Ovary (tissue), 9 donors: Measurements from ENCODE around the gene TUB. TPM values are rescaled to one million over a fixed set of nuclear protein-coding genes. Genes with fewer than 3 reads are reported as not detected.

ENCODE experiments used
- DNase-seq, 5 donors: peaks; one replicate each; pipeline ENCODE4 v3.0.0-alpha.2; 2019 to 2020
- H3K27ac ChIP-seq, 2 donors: fragments of 200-600 bp; one replicate each; pipeline versions ENCODE4 v1.5.1 to v1.8.0; 2019 to 2022
- H3K27me3 ChIP-seq: fragments of 200-600 bp; one replicate; pipeline ENCODE4 v1.8.0; 2022
- H3K36me3 ChIP-seq: fragments of 200-600 bp; sonication (generic); one replicate; pipeline ENCODE4 v1.5.1; 2019
- H3K4me1 ChIP-seq: one replicate; pipeline ENCODE4 v1.8.1; 2013; ENCODE audit warnings: mild to moderate bottlenecking, moderate library complexity; ENCODE audit not compliant: insufficient read depth
- H3K4me3 ChIP-seq: fragments of 200-600 bp; sonication (generic); one replicate; pipeline ENCODE4 v1.5.1; 2017
- H3K9me3 ChIP-seq, 2 donors: fragments of 200-600 bp in 1 of 2; sonication (generic) in 1 of 2; one replicate each; pipeline versions ENCODE4 v1.5.1 to v1.8.1; 2013 to 2019; ENCODE audit warnings: mild to moderate bottlenecking in 1 of 2, moderate library complexity in 1 of 2
- EP300 ChIP-seq: sonication (generic); formaldehyde crosslinking; IDR thresholded peaks from one replicate; pipeline ENCODE4 v1.6.1; 2017; ENCODE audit warnings: antibody characterized with exemption
- POLR2A ChIP-seq: fragments of 450-650 bp; IDR thresholded peaks from one replicate; pipeline ENCODE4 v1.6.1; 2017; ENCODE audit warnings: antibody characterized with exemption, mild to moderate bottlenecking, moderate library complexity
- WGBS, 3 donors: extraction: QIAGEN DNeasy Blood & Tissue Kit in 1 of 3; methylation state at CpG; one replicate each; pipeline versions ENCODE4 v1.1.5 to v1.1.7; 2013 to 2017; 5-methylcytosine and 5-hydroxymethylcytosine counted together
- intact Hi-C, 4 donors: fragments of 100-400 bp; cut with DNase I; formaldehyde crosslinking; loops; one replicate each; pipeline versions ENCODE4 v1.11.0 to v1.15.1; 2022 to 2023
- polyA plus RNA-seq, 2 donors: library from polyadenylated mRNA; stranded (reverse); fragments of 200-250 nt in 1 of 2; fragments of 350-450 nt in 1 of 2; fragmentation: Illumina TruSeq in 1 of 2; extraction: RNeasy Lipid Tissue Mini Kit (QIAGEN cat#74804) in 1 of 2; gene quantifications; one replicate each; pipeline ENCODE4 v1.2.3, GENCODE V29; 2013 to 2014
- total RNA-seq, 7 donors: library from RNA; depleted of rRNA in 2 of 7; stranded (reverse); fragments of >200 nt in 2 of 7; fragmentation: NEBNext Ultra II Directional in 3 of 7; extraction: Animal tissue kit (Norgen Biotek cat#: 25700) in 3 of 7; gene quantifications; one replicate each; pipeline versions ENCODE4 v1.1.0 to v1.2.4, GENCODE V29; 2016 to 2023
- TF ChIP-seq, protein P1 (sequence below), 3 donors: fragments of 450-650 bp in 2 of 3; fragments of 200-600 bp in 1 of 3; IDR thresholded peaks; one replicate each; pipeline versions ENCODE4 v1.5.1 to v1.8.0; 2016 to 2022; ENCODE audit warnings: antibody characterized with exemption in 3 of 3, mild to moderate bottlenecking in 1 of 3
- donor health status: DM: no; HTN: no; CAD: no; lungs with moderate emphysema.
- donor health status: DM: no; HTN: no; CAD: no.
- donor health status: Bipolar disorder and iron deficiency.
- donor health status: DM: yes; HTN: yes; CAD: no.
- donor health status: DM: no; HTN: no; CAD: no.
- donor health status: DM: yes; HTN: yes; CAD: no.

TUB gene
- total and polyA plus RNA-seq, 9 donors, result 7.2 to 33.4 (median 22.3) TPM

DNA sequence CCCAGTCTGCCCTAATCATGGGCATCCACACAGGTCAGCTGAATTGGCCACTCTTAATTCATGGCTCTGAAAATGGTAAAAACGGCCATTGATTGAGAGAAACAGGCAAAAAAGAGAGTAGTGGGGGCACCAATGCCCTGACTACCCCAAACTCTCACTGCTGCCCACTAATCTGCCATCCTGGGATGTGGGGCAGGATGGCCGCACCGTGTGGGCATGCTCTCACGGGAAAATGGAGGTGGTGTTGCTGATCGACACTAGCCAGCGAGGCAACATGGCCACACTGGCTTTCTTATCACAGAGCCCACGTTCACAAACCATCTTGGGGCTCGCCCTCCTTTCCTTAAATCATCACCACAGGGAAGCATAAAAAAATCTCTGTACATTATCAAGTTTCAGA, 11.2 kb upstream of the TUB start:
- TF ChIP-seq, protein P1, sequence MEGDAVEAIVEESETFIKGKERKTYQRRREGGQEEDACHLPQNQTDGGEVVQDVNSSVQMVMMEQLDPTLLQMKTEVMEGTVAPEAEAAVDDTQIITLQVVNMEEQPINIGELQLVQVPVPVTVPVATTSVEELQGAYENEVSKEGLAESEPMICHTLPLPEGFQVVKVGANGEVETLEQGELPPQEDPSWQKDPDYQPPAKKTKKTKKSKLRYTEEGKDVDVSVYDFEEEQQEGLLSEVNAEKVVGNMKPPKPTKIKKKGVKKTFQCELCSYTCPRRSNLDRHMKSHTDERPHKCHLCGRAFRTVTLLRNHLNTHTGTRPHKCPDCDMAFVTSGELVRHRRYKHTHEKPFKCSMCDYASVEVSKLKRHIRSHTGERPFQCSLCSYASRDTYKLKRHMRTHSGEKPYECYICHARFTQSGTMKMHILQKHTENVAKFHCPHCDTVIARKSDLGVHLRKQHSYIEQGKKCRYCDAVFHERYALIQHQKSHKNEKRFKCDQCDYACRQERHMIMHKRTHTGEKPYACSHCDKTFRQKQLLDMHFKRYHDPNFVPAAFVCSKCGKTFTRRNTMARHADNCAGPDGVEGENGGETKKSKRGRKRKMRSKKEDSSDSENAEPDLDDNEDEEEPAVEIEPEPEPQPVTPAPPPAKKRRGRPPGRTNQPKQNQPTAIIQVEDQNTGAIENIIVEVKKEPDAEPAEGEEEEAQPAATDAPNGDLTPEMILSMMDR (IDR thresholded peaks at IDR 0.05), result no peak
- TF ChIP-seq POLR2A (no peak), EP300 (no peak)
- H3K27me3 ChIP-seq, result no peaks in the 10 kb centered on the region
- H3K4me3 ChIP-seq, result no peak overlapping the region
- DNase-seq, result no peak
- H3K9me3 ChIP-seq, result no peaks in the 10 kb centered on the region
- no peaks in the 10 kb centered on the region for H3K36me3 ChIP-seq
- 79 to 85% (median 81%) methylated on average over 8 of the region's 8 CpGs for WGBS, 3 donors
- H3K4me1 ChIP-seq, result peaks cover 10% of the 10 kb centered on the region
- no peak overlapping the region for H3K27ac ChIP-seq
- intact Hi-C loops, result loop anchor here in 1 of 4 donors (5.0 kb wide), 1 partner anchor 37 kb away; no protein-coding TSS in a partner anchor

DNA sequence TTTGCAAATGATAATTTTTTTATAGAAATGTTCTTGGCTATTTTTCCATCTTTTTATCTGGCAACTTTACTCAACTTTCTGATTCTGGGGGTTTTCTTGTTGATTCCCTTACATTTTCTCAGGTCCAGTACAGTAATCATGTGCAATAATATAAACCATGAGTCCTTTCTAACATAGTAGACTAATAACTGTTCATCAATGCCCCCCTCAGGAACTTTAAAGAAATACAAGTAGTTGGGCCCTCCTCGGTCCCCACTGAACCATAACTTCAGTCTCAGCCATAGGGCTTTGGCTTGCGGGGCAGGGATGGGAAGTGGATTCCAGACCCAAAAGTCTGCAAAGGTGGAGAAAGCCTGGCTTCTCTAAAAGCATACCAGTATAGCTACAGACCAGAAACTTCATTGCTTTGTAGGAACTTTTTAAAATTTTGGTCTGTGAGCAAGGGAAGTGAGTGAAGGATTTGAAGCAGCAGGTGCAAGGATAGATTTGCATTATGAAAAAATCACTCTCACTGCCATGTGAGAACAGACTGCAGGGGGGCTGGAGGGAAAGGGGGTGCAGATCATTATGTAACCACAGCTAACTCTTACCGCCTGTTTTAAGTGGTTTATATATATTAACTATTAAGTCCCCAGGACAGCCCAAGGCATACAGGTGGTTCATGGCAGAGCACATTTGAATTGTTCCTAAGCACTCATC, 10.4 kb upstream of the TUB start:
- TF ChIP-seq POLR2A (no peak), EP300 (no peak)
- TF ChIP-seq, protein P1 (IDR thresholded peaks at IDR 0.05), result no peak
- no peak overlapping the region for H3K4me3 ChIP-seq
- H3K27me3 ChIP-seq, result no peaks in the 10 kb centered on the region
- peaks cover 10% of the 10 kb centered on the region for H3K4me1 ChIP-seq
- H3K36me3 ChIP-seq, result no peaks in the 10 kb centered on the region
- no peak for DNase-seq
- H3K27ac ChIP-seq, result no peak overlapping the region
- intact Hi-C loops, result loop anchor here in 1 of 4 donors (5.0 kb wide), 1 partner anchor 38 kb away; no protein-coding TSS in a partner anchor
- H3K9me3 ChIP-seq, result no peaks in the 10 kb centered on the region
- WGBS, 3 donors, result 35 to 49% (median 39%) methylated on average over 3 of the region's 3 CpGs

DNA sequence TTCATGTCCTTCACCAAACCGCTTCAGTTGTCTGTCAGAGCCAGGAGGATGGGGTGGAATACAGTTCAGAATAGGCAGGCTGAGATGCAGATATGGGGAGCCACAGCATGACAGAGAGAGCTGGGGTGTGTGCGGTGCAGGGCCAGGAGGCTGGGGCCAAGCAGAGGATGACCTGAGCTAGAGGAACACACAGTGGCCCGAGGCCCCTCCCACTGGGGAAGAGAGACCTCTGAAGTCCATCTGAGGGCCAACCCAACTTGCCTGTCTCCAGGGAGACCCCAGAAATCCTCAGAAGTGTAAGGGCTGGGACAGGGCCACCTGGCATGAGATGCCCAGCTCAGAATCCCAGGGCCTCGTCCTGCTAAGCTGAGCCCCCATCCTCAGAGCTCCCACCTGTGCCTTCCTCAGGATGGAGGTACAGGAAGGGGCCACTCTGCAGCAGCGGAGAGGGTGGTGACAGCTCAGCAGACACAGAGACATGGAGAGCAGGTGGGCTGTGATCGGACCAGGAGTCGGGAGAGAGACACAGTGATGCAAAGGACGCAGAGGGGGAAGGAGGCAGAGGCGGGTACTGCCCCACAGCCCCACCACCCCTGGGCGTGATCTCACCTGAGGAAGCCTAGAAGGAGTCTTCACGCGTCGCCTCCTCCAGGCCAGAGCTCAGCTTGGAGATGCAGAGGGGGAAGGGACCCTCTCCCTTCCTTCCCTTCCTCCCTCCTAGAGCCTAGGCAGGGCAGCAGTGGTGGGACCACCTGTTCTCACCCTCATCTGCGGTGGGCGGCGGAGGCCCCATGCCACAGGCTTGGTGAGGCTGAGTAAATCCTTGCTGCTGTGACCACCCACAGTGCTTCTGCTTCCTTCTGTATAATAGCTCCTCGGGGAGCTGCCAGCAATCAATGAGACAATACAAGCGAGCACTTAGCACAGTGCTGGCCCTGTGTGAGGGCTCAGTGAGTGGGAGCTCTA, 9.1 kb upstream of the TUB start:
- H3K36me3 ChIP-seq, result no peaks in the 10 kb centered on the region
- intact Hi-C loops, result loop anchor here in 1 of 4 donors (5.0 kb wide), 1 partner anchor 40 kb away; no protein-coding TSS in a partner anchor
- H3K27me3 ChIP-seq, result no peaks in the 10 kb centered on the region
- peak in 2 of 5 donors; percentile 13 to 28 for DNase-seq
- H3K4me1 ChIP-seq, result peaks cover 10% of the 10 kb centered on the region
- H3K27ac ChIP-seq, result no peak overlapping the region
- H3K9me3 ChIP-seq, result no peaks in the 10 kb centered on the region
- H3K4me3 ChIP-seq, result no peak overlapping the region
- TF ChIP-seq POLR2A (no peak), EP300 (no peak)
- TF ChIP-seq, protein P1 (IDR thresholded peaks at IDR 0.05), result no peak
- 80 to 85% (median 82%) methylated on average over 18 of the region's 18 CpGs for WGBS, 3 donors

DNA sequence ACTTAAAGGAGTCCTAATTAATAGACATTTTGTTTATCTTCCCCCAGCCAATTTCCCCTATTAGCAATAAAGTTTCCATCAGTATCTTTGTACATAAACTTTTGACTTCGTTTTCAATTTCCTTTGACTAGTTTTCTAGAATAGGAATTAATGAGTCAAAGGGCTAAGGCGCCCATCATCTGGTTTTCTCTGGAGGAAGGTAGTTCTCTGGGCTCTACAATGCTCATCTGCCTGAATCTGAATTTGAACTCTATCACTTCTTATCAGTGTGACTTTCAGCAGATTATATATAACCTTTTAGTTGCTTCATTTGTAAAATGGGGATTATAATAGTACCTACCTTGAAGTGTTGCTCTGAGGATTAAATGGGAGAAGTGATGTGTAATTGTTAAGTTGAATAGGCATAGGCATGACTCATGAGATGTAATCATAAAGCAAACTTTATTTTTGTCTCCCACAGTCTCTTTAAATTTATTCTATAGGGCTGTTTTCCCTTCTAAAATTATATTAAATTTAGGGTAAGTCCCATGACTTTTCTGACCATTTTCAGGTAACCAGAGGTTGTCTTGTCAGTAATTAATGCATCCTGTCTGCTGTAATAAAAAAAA, 5.8 kb upstream of the TUB start:
- H3K4me1 ChIP-seq, result no peaks in the 10 kb centered on the region
- no peaks in the 10 kb centered on the region for H3K27me3 ChIP-seq
- no peak for DNase-seq
- H3K36me3 ChIP-seq, result no peaks in the 10 kb centered on the region
- no peak overlapping the region for H3K27ac ChIP-seq
- intact Hi-C loops, result no loop called here
- H3K9me3 ChIP-seq, result no peaks in the 10 kb centered on the region
- H3K4me3 ChIP-seq, result no peak overlapping the region
- 67 to 73% (median 70%) methylated on average over 2 of the region's 2 CpGs for WGBS, 3 donors
- TF ChIP-seq, protein P1 (IDR thresholded peaks at IDR 0.05), result no peak
- TF ChIP-seq POLR2A (no peak), EP300 (no peak)
